ENCODE data around the gene DES.

The DES gene

GRCh38 chr2:219416938-219417337 lies 1.2 kb upstream of the DES start:
- in situ Hi-C loops (cut with MboI; ENCODE audit: low pct_unique_long_range_greater_than_20kb, low sequenced_read_pairs, unreplicated experiment), result no loop called here
- no peak for TF ChIP-seq CTCF (IDR thresholded peaks at IDR 0.05; ENCODE audit: extremely low read depth, insufficient read depth, missing control alignments)
- no peak for DNase-seq (ENCODE audit: low spot score)

- in situ Hi-C loops (cut with MboI; ENCODE audit: low pct_unique_long_range_greater_than_20kb, low sequenced_read_pairs, unreplicated experiment), result no loop called here
- no peak for DNase-seq (ENCODE audit: low spot score)
- TF ChIP-seq CTCF (IDR thresholded peaks at IDR 0.05; ENCODE audit: extremely low read depth, insufficient read depth, missing control alignments), result no peak
These were observed 803 bp upstream of the DES start for GRCh38 chr2:219417374-219417773.

- no peak for TF ChIP-seq CTCF (IDR thresholded peaks at IDR 0.05; ENCODE audit: extremely low read depth, insufficient read depth, missing control alignments)
- in situ Hi-C loops (cut with MboI; ENCODE audit: low pct_unique_long_range_greater_than_20kb, low sequenced_read_pairs, unreplicated experiment), result no loop called here
- no peak for DNase-seq (ENCODE audit: low spot score)
These were observed 791 bp downstream of the DES start for GRCh38 chr2:219419012-219419324.

GRCh38 chr2:219419331-219420197 lies 1.4 kb downstream of the DES start:
- in situ Hi-C loops (cut with MboI; ENCODE audit: low pct_unique_long_range_greater_than_20kb, low sequenced_read_pairs, unreplicated experiment), result no loop called here
- TF ChIP-seq CTCF (IDR thresholded peaks at IDR 0.05; ENCODE audit: extremely low read depth, insufficient read depth, missing control alignments), result no peak
- DNase-seq (ENCODE audit: low spot score), result no peak

GRCh38 chr2:219420687-219421086 lies 2.5 kb downstream of the DES start:
- TF ChIP-seq CTCF (IDR thresholded peaks at IDR 0.05; ENCODE audit: extremely low read depth, insufficient read depth, missing control alignments), result no peak
- no peak for DNase-seq (ENCODE audit: low spot score)
- in situ Hi-C loops (cut with MboI; ENCODE audit: low pct_unique_long_range_greater_than_20kb, low sequenced_read_pairs, unreplicated experiment), result no loop called here

GRCh38 chr2:219421323-219421722 lies 3.1 kb downstream of the DES start:
- no peak for DNase-seq (ENCODE audit: low spot score)
- TF ChIP-seq CTCF (IDR thresholded peaks at IDR 0.05; ENCODE audit: extremely low read depth, insufficient read depth, missing control alignments), result no peak
- in situ Hi-C loops (cut with MboI; ENCODE audit: low pct_unique_long_range_greater_than_20kb, low sequenced_read_pairs, unreplicated experiment), result no loop called here
